Subcutaneous abdominal adipose tissue (tissue), 5 donors: ENCODE measurements around the gene SRSF10.
A peak's percentile ranks its signal among the peaks of the same experiment; 100 is the strongest.

ENCODE experiments used
- H3K27ac ChIP-seq: one replicate; pipeline ENCODE4 v1.7.0; 2013; ENCODE audit warnings: low read depth, mild to moderate bottlenecking, inconsistent platforms, low read length, moderate library complexity
- H3K27me3 ChIP-seq, 5 donors: one replicate each; pipeline ENCODE4 v1.7.0; 2013; ENCODE audit warnings: low read length in 5 of 5, inconsistent platforms in 1 of 5; ENCODE audit not compliant: control insufficient read depth in 5 of 5, insufficient read depth in 4 of 5
- H3K36me3 ChIP-seq, 5 donors: one replicate each; pipeline ENCODE4 v1.7.0; 2013; ENCODE audit warnings: low read length in 5 of 5; ENCODE audit not compliant: control insufficient read depth in 5 of 5, insufficient read depth in 5 of 5
- H3K4me1 ChIP-seq, 5 donors: one replicate each; pipeline ENCODE4 v1.7.0; 2013; ENCODE audit warnings: low read length in 5 of 5, mild to moderate bottlenecking in 3 of 5, moderate library complexity in 1 of 5; ENCODE audit not compliant: control insufficient read depth in 5 of 5, insufficient read depth in 5 of 5
- H3K4me3 ChIP-seq, 5 donors: one replicate each; pipeline ENCODE4 v1.7.0; 2013; ENCODE audit warnings: low read length in 5 of 5, low read depth in 1 of 5
- H3K9ac ChIP-seq, 5 donors: one replicate each; pipeline ENCODE4 v1.7.0; 2013; ENCODE audit warnings: low read length in 5 of 5, mild to moderate bottlenecking in 4 of 5, moderate library complexity in 3 of 5
- H3K9me3 ChIP-seq, 5 donors: one replicate each; pipeline ENCODE4 v1.7.0; 2013; ENCODE audit warnings: low read length in 5 of 5; ENCODE audit not compliant: control insufficient read depth in 5 of 5
- donor health status: healthy.
- donor health status: healthy.
- donor health status: healthy.
- donor health status: healthy.
- donor health status: healthy.

Gene SRSF10

GRCh38 chr1:23977854-23978191, 2.3 kb downstream of the SRSF10 start:
- peaks cover 3 to 10% (median 9%) of the 10 kb centered on the region in 5 donors for H3K36me3 ChIP-seq
- H3K27me3 ChIP-seq: no peaks in the 10 kb centered on the region
- H3K9ac ChIP-seq: peak overlapping the region in 1 of 5 donors; percentile 54
- no peaks in the 10 kb centered on the region for H3K9me3 ChIP-seq
- H3K27ac ChIP-seq: no peak overlapping the region
- no peak overlapping the region for H3K4me3 ChIP-seq
- peaks cover 3 to 47% (median 41%) of the 10 kb centered on the region in 5 donors for H3K4me1 ChIP-seq

- H3K4me1 ChIP-seq: peaks cover 3 to 47% (median 41%) of the 10 kb centered on the region in 5 donors
- H3K27ac ChIP-seq: no peak overlapping the region
- H3K9me3 ChIP-seq: no peaks in the 10 kb centered on the region
- peaks cover 3 to 13% (median 9%) of the 10 kb centered on the region in 5 donors for H3K36me3 ChIP-seq
- no peak overlapping the region for H3K4me3 ChIP-seq
- peak overlapping the region in 2 of 5 donors; percentile 41 to 54 for H3K9ac ChIP-seq
- H3K27me3 ChIP-seq: no peaks in the 10 kb centered on the region
Observed at GRCh38 chr1:23977187-23977853, 2.8 kb downstream of the SRSF10 start.

- Histone ChIP-seq H3K4me1 (peaks cover 0 to 17% (median 11%) of the 10 kb centered on the region in 5 donors), H3K9ac (peak overlapping the region in 1 of 5 donors; percentile 40), H3K36me3 (peaks cover 27 to 59% (median 47%) of the 10 kb centered on the region in 5 donors), H3K4me3 (no peak overlapping the region), H3K27me3 (no peaks in the 10 kb centered on the region), H3K27ac (no peak overlapping the region), H3K9me3 (no peaks in the 10 kb centered on the region)
Observed at GRCh38 chr1:23967871-23968270, 12.3 kb downstream of the SRSF10 start.

GRCh38 chr1:23966973-23967493, 13.1 kb downstream of the SRSF10 start:
- Histone ChIP-seq H3K9ac (no peak overlapping the region), H3K4me1 (peaks cover 0 to 17% (median 11%) of the 10 kb centered on the region in 5 donors), H3K27me3 (no peaks in the 10 kb centered on the region), H3K4me3 (no peak overlapping the region), H3K36me3 (peaks cover 26 to 57% (median 47%) of the 10 kb centered on the region in 5 donors), H3K9me3 (no peaks in the 10 kb centered on the region), H3K27ac (no peak overlapping the region)

- Histone ChIP-seq H3K9me3 (no peaks in the 10 kb centered on the region), H3K4me1 (peaks cover 0 to 24% (median 23%) of the 10 kb centered on the region in 5 donors), H3K36me3 (peaks cover 13 to 47% (median 36%) of the 10 kb centered on the region in 5 donors), H3K9ac (peak overlapping the region in 1 of 5 donors; percentile 1), H3K27me3 (no peaks in the 10 kb centered on the region), H3K4me3 (no peak overlapping the region), H3K27ac (peak overlapping the region; percentile 59)
Observed at GRCh38 chr1:23964790-23965740, 15.1 kb downstream of the SRSF10 start.

DNA sequence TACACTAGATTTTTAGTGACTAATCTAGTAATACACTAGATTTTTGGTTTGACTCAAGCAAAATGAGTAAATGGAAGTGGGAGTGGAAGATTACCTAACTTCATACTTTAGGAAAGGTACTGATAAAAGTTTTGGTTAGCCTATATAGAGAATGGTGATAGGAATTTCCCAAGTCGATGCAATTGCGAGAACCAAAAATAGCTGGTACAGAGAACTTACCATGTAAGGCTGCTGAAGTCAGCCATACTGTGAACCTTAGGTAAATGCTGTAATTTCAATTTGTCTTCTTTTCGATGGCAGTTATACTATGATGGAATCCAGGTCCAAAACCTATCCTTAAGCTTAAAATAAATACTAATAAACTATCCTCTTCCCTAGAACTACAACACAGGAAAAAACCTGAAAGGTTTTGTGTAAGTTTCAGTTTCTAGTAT, 15.9 kb downstream of the SRSF10 start:
- peak overlapping the region in 1 of 5 donors; percentile 32 for H3K9ac ChIP-seq
- peak overlapping the region; percentile 59 for H3K27ac ChIP-seq
- peaks cover 13 to 43% (median 30%) of the 10 kb centered on the region in 5 donors for H3K36me3 ChIP-seq
- peaks cover 0 to 24% (median 23%) of the 10 kb centered on the region in 5 donors for H3K4me1 ChIP-seq
- no peaks in the 10 kb centered on the region for H3K9me3 ChIP-seq
- H3K27me3 ChIP-seq: no peaks in the 10 kb centered on the region
- H3K4me3 ChIP-seq: no peak overlapping the region

DNA sequence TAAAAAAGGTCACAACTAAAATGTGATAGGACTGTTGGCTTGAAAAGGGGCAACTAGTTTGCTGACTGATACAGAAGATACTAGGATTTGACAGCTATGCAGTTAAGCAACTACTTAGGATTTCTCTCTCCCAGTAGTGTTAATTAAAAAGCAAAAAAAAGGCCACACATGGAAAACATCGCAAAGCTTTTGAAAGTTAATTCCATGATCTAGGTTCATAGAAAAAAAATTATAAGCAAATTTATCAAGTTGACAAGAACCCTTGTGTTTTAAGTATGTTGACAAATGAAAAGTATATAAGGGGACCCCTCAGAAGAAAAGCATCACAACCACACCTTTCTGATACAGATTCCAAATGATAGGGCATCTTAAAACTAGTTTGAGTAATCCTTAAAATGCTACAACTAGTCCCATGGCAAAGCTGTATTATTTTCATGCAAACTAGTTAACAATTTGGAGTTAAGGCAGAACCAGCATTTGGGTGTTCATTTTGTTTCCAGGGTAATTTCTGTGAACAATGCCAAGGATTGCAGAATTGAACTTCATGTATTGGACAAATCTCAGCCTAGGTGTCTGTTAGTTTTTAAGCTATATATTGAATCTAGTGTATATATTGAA, 16.4 kb downstream of the SRSF10 start:
- Histone ChIP-seq H3K9ac (peak overlapping the region in 1 of 5 donors; percentile 32), H3K27me3 (no peaks in the 10 kb centered on the region), H3K36me3 (peaks cover 13 to 41% (median 30%) of the 10 kb centered on the region in 5 donors), H3K27ac (peak overlapping the region; percentile 59), H3K4me1 (peaks cover 0 to 27% (median 24%) of the 10 kb centered on the region in 5 donors), H3K9me3 (no peaks in the 10 kb centered on the region), H3K4me3 (no peak overlapping the region)

- Histone ChIP-seq H3K9me3 (no peaks in the 10 kb centered on the region), H3K4me3 (peak overlapping the region; percentile 82 to 97 (median 93)), H3K27me3 (no peaks in the 10 kb centered on the region), H3K36me3 (peaks cover 0 to 21% (median 14%) of the 10 kb centered on the region in 5 donors), H3K9ac (peak overlapping the region; percentile 93 to 98 (median 96)), H3K4me1 (peaks cover 0 to 38% (median 29%) of the 10 kb centered on the region in 5 donors), H3K27ac (peak overlapping the region; percentile 99)
Observed at GRCh38 chr1:23960291-23961020, 19.7 kb downstream of the SRSF10 start.
